Endodermal cell (in vitro differentiated cells): Measurements from ENCODE around the gene TGFBR3. TPM values are rescaled to one million over a fixed set of nuclear protein-coding genes. Genes with fewer than 3 reads are reported as not detected.

Experiments
- DNase-seq: peaks from one replicate; pipeline ENCODE4 v3.0.0-alpha.2; 2017
- H3K27ac ChIP-seq: 2 replicates; pipeline ENCODE4 v1.5.1; 2013; ENCODE audit warnings: mild to moderate bottlenecking, low read depth, low read length, moderate library complexity
- H3K27me3 ChIP-seq: 2 replicates; pipeline ENCODE4 v1.6.1; 2013; ENCODE audit warnings: mild to moderate bottlenecking, low read length, moderate library complexity; ENCODE audit not compliant: insufficient read depth, control insufficient read depth, poor library complexity, severe bottlenecking
- H3K36me3 ChIP-seq: 2 replicates; pipeline ENCODE4 v1.7.0; 2013; ENCODE audit warnings: mild to moderate bottlenecking, low read length, moderate library complexity; ENCODE audit not compliant: control insufficient read depth, insufficient read depth
- H3K4me1 ChIP-seq: one replicate; pipeline ENCODE4 v1.7.0; 2013; ENCODE audit warnings: low read length; ENCODE audit not compliant: control insufficient read depth, insufficient read depth
- H3K4me3 ChIP-seq: 2 replicates; pipeline ENCODE4 v1.5.1; 2013; ENCODE audit warnings: mild to moderate bottlenecking, low read length, moderate library complexity
- H3K9ac ChIP-seq: 2 replicates; pipeline ENCODE4 v1.6.1; 2013; ENCODE audit warnings: mild to moderate bottlenecking, low read length, moderate library complexity; ENCODE audit not compliant: poor library complexity, severe bottlenecking; ENCODE audit errors: extremely low read depth
- H3K9me3 ChIP-seq: 2 replicates; pipeline ENCODE4 v1.6.1; 2013; ENCODE audit warnings: mild to moderate bottlenecking, low read length, moderate library complexity; ENCODE audit not compliant: control insufficient read depth
- H3K27ac Mint-ChIP-seq: 2 replicates; pipeline ENCODE4 v1.8.0; 2020; ENCODE audit warnings: mixed read lengths
- H3K27me3 Mint-ChIP-seq: 2 replicates; pipeline ENCODE4 v1.8.0; 2021; ENCODE audit warnings: mild to moderate bottlenecking, mixed read lengths; ENCODE audit not compliant: insufficient read depth
- H3K36me3 Mint-ChIP-seq: 2 replicates; pipeline ENCODE4 v1.8.0; 2020; ENCODE audit warnings: low read depth, mixed read lengths
- H3K4me1 Mint-ChIP-seq: 2 replicates; pipeline ENCODE4 v1.8.0; 2020; ENCODE audit warnings: mixed read lengths
- H3K4me3 Mint-ChIP-seq: 2 replicates; pipeline ENCODE4 v1.8.0; 2020; ENCODE audit warnings: mild to moderate bottlenecking, moderate library complexity, mixed read lengths
- H3K9me3 Mint-ChIP-seq: 2 replicates; pipeline ENCODE4 v1.8.0; 2020; ENCODE audit warnings: mild to moderate bottlenecking, mixed read lengths
- WGBS, 2 experiments: methylation state at CpG; one replicate each; pipeline versions ENCODE4 v1.1.5 to v1.1.7; 2013; ENCODE audit warnings: missing lambda C conversion rate in 2 of 2, mixed read lengths in 1 of 2; ENCODE audit not compliant: insufficient coverage in 1 of 2, insufficient read length in 1 of 2; 5-methylcytosine and 5-hydroxymethylcytosine counted together
- total RNA-seq, 2 donors: library from RNA; stranded (reverse); fragmentation: NEBNext Ultra II Directional in 1 of 2; extraction: Animal tissue kit (Norgen Biotek cat#: 25700) in 1 of 2; gene quantifications; 2 replicates in 1 of 2; 3 replicates in 1 of 2; pipeline ENCODE4 v1.2.1, GENCODE V29; 2021
- TF ChIP-seq, protein P1 (sequence below): fragments of 200-600 bp; sonication (generic); conservative IDR thresholded peaks from 2 replicates; pipeline ENCODE4 v1.5.0; 2021; ENCODE audit warnings: antibody characterized with exemption, mild to moderate bottlenecking

Gene TGFBR3
- total RNA-seq, 2 donors from 2014 or later, result 8.1 to 8.5 TPM

DNA sequence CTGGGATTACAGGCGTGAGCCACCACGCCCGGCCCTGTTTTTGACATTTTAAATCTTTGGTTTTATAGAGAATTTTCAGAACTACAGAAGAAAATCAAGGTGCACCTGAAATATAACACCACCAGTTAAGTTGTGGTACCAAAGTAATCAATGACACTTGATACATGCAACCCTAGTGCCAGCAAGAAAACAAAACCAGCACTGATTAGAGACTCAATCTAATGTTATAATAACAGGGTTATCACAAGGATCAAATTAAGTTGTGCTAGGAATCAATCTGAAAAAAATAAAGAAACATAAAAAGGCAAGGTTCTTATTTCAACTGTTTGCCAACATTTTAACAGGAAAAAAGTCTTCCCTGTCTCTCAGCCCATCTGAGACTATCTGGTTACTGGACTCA is 23.8 kb downstream of the TGFBR3 start:
- no peak overlapping the region for H3K27ac Mint-ChIP-seq
- no peak for DNase-seq
- H3K27me3 Mint-ChIP-seq, result no peaks in the 10 kb centered on the region
- H3K27ac ChIP-seq, result no peak overlapping the region
- no peak overlapping the region for H3K4me3 ChIP-seq
- no peaks in the 10 kb centered on the region for H3K9me3 ChIP-seq
- no peaks in the 10 kb centered on the region for H3K36me3 Mint-ChIP-seq
- no peak overlapping the region for H3K4me3 Mint-ChIP-seq
- H3K4me1 Mint-ChIP-seq, result no peaks in the 10 kb centered on the region
- H3K36me3 ChIP-seq, result no peaks in the 10 kb centered on the region
- H3K4me1 ChIP-seq, result no peaks in the 10 kb centered on the region
- H3K9me3 Mint-ChIP-seq, result no peaks in the 10 kb centered on the region
- TF ChIP-seq, protein P1, sequence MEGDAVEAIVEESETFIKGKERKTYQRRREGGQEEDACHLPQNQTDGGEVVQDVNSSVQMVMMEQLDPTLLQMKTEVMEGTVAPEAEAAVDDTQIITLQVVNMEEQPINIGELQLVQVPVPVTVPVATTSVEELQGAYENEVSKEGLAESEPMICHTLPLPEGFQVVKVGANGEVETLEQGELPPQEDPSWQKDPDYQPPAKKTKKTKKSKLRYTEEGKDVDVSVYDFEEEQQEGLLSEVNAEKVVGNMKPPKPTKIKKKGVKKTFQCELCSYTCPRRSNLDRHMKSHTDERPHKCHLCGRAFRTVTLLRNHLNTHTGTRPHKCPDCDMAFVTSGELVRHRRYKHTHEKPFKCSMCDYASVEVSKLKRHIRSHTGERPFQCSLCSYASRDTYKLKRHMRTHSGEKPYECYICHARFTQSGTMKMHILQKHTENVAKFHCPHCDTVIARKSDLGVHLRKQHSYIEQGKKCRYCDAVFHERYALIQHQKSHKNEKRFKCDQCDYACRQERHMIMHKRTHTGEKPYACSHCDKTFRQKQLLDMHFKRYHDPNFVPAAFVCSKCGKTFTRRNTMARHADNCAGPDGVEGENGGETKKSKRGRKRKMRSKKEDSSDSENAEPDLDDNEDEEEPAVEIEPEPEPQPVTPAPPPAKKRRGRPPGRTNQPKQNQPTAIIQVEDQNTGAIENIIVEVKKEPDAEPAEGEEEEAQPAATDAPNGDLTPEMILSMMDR, result no peak
- no peaks in the 10 kb centered on the region for H3K27me3 ChIP-seq
- H3K9ac ChIP-seq, result no peak overlapping the region
- whole genome bisulfite sequencing, 2 experiments, result 58 to 62% methylated on average over 3 of the region's 3 CpGs

- H3K36me3 Mint-ChIP-seq, result no peaks in the 10 kb centered on the region
- H3K4me1 ChIP-seq, result no peaks in the 10 kb centered on the region
- no peak overlapping the region for H3K27ac ChIP-seq
- DNase-seq, result no peak
- TF ChIP-seq, protein P1, result no peak
- no peak overlapping the region for H3K4me3 ChIP-seq
- no peak overlapping the region for H3K27ac Mint-ChIP-seq
- H3K4me1 Mint-ChIP-seq, result no peaks in the 10 kb centered on the region
- peaks cover 2% of the 10 kb centered on the region for H3K9me3 Mint-ChIP-seq
- no peak overlapping the region for H3K9ac ChIP-seq
- WGBS, 2 experiments, result 88 to 100% methylated on average over 1 to 2 of the region's 2 CpGs
- no peaks in the 10 kb centered on the region for H3K27me3 ChIP-seq
- H3K36me3 ChIP-seq, result no peaks in the 10 kb centered on the region
- no peaks in the 10 kb centered on the region for H3K9me3 ChIP-seq
- no peaks in the 10 kb centered on the region for H3K27me3 Mint-ChIP-seq
- H3K4me3 Mint-ChIP-seq, result no peak overlapping the region
These were observed 28.3 kb downstream of the TGFBR3 start for GRCh38 chr1:91857557-91858239.

GRCh38 chr1:91856996-91857395 is 29.0 kb downstream of the TGFBR3 start:
- WGBS, 2 experiments, result 60 to 90% methylated on average over 1 of the region's 1 CpG
- Mint-ChIP-seq H3K9me3 (peaks cover 2% of the 10 kb centered on the region), H3K4me3 (no peak overlapping the region), H3K27ac (no peak overlapping the region), H3K27me3 (no peaks in the 10 kb centered on the region), H3K36me3 (no peaks in the 10 kb centered on the region), H3K4me1 (no peaks in the 10 kb centered on the region)
- Histone ChIP-seq H3K9me3 (no peaks in the 10 kb centered on the region), H3K4me1 (no peaks in the 10 kb centered on the region), H3K36me3 (no peaks in the 10 kb centered on the region), H3K27me3 (no peaks in the 10 kb centered on the region), H3K27ac (no peak overlapping the region), H3K9ac (no peak overlapping the region), H3K4me3 (no peak overlapping the region)
- TF ChIP-seq, protein P1, result no peak
- DNase-seq, result no peak
